GM12891 (cell line): ENCODE results near the gene CEACAM6.

Experiments used
- PAX5 ChIP-seq: IDR thresholded peaks from 2 replicates; pipeline ENCODE4 v1.6.1; 2011; ENCODE audit warnings: low read length, moderate library complexity, mild to moderate bottlenecking; ENCODE audit not compliant: insufficient read depth, severe bottlenecking
- POLR2A ChIP-seq: IDR thresholded peaks from 2 replicates; pipeline ENCODE4 v1.6.1; 2011; ENCODE audit warnings: low read depth, low read length, control low read depth
- POLR2AphosphoS5 ChIP-seq: IDR thresholded peaks from 2 replicates; pipeline ENCODE4 v1.6.1; 2011; ENCODE audit warnings: low read depth, low read length, control low read depth
- SPI1 ChIP-seq: IDR thresholded peaks from 2 replicates; pipeline ENCODE4 v1.6.1; 2011; ENCODE audit warnings: low read depth, low read length, control low read depth

- TF ChIP-seq POLR2AphosphoS5 (no peak), SPI1 (no peak), POLR2A (no peak), PAX5 (no peak)
These were observed 36.6 kb upstream of the CEACAM6 start for GRCh38 chr19:41718761-41719160.
